DMS153 (cell line): ENCODE measurements around the gene SRSF6.
"Not testable (repeated sequence)": the region's sequence is repeated elsewhere in the genome, so short reads cannot be mapped to it uniquely, and the experiment has no call there.

ENCODE experiments used
- DNase-seq: peaks from one replicate; lab custom pipeline; 2025; lab: John Stamatoyannopoulos, UW

The SRSF6 gene

DNA sequence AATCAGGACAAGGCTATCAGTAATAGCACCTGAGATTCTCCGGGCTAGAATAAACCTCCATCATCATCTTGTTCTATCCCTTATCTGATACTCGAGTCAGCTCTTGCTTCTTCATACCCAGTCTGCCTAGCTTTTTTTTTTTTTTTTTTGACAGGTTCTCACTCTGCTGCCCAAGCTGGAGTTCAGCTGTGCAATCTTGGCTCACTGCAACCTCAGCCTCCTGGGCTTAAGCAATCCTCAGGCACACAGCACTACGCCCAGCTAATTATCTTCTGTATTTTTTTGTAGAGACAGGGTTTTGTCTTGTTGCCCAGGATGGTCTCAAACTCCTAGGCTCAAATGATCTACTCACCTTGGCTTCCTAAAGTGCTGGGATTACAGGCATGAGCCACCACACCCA, 19.5 kb downstream of the SRSF6 start:
- no peak for DNase-seq

DNA sequence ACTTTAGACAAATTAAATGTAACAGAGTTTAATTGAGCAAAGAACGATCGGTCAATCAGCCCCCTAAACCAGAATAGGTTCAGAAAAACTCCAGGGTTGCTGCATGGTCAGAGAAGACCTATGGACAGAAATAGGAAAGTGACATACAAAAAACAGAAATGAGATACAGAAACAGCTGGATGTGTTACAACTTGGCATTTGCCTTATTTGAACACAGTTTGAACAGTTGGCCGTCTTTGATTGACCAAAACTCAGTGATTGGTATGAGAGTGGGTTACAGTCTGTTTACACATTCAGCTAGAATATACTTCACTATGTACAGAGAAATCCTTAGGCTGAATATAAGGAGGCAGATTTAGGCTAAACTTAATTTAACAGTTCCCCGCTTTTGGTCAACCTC, 19.9 kb downstream of the SRSF6 start:
- no peak for DNase-seq

DNA sequence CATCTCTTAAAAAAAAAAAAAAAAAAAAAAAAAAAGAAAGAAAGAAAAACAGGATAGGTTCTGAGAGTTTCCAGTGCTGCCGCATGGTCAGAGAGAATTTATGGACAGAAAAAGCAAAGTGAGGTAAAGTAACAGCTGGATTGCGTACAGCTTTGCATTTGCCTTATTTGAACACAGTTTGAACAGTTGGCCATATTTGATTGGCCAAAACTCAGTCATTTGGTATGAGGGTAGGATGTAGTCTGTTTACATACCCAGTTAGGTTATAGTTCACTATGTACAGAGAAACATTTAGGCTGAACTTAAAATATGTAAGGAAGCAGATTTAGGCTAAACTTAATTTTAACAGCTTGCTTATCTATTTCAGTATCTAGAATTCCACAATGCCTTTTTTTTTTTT, 32.3 kb downstream of the SRSF6 start:
- no peak for DNase-seq

DNA sequence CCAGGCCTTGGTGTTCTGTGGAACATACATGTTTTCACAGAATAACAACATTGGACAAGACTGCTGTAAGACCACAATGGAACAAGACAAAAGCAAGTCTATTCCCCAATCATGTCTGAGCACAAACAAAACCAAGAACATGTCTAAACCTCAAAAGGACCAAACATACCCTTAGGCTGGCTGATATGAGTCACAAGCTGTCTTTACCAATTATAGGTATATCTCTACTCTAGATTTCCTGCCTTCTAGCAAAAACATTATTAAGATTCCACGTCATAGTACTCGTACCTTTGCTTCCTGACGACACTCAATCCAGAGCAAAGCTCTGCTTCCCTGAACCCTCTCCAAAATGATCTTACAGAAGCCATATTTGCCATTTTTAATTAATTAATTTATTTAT, 34.4 kb downstream of the SRSF6 start:
- no peak for DNase-seq

DNA sequence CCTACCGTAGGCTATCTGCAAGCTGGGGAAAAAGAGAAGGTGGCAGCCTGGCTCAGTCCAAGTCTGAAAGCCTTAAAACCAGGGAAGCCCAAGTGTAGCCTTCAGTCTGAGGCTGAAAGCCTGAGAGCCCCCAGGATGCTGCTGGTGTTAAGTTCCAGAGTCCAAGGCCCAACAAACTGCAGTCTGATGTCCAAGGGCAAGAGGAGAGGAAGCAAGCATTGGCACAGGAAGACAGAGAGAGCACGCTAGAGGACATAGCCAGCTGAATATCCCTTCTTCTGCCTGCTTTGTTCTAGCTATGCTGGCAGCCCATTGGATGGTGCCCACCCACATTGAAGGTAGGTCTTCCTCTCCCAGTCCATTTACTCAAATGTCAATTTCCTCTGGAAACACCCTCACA, 37.7 kb downstream of the SRSF6 start:
- DNase-seq, result no peak

DNA sequence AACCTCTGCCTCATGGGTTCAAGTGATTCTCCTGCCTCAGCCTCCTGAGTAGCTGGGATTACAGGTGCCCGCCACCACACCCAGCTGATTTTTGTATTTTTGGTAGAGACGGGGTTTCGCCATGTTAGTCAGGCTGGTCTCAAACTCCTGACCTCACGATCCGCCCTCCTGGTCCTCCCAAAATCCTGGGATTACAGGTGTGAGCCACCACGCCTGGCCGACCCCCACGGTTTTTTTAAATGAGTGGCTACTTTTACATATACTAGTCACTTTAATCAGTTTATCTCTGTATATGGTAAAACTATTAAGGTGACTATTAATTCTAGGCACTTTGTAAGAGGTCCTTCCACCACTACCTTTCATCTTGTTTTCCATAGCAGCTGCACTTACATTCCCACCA, 44.3 kb downstream of the SRSF6 start:
- DNase-seq, result not testable (repeated sequence)

DNA sequence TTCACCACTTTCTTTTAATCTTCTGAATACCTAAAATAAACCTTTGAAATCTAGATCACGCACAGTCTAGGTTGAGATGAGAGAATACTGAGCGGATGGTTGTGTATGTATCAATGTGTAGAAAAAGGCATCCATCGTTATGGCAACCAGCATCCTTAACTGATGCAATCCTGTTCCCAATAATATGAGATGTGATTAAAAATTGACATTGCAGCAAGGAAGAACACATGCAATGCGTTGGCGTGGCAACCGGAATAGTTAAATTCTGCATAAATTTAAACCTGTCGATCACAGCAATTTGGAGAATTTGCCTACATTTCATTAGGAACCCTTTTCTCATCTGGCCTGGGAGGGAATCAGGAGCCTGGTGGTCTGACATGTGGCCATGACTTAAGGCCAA, 48.5 kb downstream of the SRSF6 start:
- DNase-seq, result no peak

DNA sequence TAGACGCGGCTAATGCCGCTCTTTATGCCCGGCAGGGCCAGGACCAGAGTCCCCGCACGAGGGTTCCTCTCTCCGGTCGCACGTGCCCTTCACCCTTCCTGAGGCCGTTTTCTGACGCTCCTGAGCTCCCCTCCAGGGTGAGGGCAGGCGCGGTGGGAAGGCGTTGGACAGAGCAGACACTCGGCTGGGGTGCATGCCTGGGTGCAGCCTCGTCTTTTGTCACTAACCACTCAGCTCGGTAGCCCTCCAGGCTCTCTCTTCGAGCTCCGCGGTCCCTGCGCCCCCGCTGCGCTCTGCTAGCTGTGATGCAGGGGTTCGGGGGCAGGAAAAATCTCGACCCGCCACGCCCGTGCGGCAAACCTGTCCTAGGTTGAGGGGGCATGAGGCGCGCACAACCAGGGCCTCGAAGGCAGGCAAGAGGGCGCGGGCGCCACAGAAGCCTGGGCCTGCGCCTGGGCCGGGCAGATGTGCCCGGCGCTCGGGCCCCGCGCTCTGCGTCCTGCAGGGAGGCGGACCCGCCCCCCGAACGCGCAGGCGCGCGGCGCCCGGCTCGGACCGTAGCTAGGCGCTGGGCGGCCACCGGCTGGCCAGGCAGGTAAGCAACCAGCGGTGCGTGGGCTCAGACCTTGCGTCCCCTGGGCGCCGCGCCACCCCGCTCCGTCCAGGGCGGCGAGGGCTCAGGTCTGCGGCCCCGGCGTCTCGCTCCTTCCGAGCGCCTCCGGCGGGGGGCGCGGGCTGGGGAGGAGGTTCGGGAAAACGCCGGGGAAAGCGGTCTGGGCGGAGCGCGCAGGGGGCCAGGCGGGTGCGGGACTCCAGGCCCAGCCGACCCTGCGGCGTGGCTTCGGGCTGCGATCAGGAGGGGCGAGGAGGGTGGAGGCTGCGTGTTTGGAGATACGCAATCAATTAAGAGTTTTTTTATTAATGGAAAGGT, 49.7 kb downstream of the SRSF6 start, which contains the start of gene L3MBTL1:
L3MBTL1 (plus strand) TSS at position 548 of the 931 bp plus-strand sequence. CDS start 5,807 bp downstream, outside the sequence.
- no peak for DNase-seq

DNA sequence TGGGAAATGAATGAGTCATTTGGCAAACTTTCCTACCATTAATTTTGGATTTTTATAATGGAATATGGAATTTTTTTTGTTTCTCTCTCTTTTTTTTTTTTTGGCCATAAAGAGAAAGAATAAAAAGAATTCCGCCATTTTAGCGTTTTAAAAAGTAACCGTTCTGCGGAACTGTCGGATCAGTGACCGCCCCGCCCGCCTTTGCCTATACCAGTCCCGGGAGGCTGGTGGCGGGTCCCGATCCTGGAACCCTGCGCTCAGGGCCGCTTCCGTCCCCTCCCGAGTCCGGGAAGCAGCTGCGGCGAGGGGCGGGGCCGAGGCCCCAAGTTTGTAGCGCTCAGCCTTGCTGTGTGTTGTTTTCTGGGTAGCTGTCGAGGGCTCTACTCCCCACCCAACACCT, 50.4 kb downstream of the SRSF6 start:
- no peak for DNase-seq

DNA sequence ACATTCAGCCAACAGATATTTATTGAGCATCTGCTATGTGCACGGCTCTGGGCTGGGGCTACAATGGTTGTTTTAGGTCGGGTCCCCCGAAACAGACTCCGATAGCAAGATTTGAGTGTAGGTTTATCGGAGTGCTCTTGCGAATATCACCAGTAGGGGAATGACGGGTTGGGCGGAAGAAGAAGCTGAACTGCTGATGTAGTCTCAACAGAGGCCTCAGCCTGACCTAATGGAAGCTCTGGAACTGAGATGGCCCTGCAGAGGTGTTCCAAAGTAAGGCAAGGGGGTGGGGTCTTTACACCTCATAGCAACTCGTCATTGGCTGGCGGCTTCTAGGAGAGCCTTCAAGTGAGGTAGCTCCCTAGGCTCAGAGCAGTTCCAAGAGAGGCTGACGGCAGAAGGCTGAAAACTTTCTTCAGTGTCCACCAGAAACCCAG, 50.9 kb downstream of the SRSF6 start:
- DNase-seq, result no peak

DNA sequence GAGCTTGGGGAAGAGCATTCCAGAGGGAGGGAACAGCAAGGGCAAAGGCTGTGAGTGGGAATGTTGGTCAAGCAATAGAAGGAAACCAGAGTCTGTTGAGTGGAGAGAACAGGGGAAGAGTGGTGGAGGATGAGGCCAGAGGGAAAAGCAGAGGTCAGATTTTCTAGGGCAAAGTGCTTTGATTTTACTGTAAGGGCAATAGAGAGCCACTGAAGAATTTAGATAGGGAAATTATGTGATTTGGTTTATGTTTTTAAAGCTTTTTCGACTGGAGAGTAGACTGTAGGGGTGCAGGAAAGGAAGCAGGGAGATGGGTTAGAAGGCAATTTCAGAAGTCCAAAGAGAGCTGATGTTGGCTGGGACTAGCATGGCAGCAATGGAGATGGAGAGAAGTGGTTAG, 54.2 kb downstream of the SRSF6 start:
- no peak for DNase-seq

DNA sequence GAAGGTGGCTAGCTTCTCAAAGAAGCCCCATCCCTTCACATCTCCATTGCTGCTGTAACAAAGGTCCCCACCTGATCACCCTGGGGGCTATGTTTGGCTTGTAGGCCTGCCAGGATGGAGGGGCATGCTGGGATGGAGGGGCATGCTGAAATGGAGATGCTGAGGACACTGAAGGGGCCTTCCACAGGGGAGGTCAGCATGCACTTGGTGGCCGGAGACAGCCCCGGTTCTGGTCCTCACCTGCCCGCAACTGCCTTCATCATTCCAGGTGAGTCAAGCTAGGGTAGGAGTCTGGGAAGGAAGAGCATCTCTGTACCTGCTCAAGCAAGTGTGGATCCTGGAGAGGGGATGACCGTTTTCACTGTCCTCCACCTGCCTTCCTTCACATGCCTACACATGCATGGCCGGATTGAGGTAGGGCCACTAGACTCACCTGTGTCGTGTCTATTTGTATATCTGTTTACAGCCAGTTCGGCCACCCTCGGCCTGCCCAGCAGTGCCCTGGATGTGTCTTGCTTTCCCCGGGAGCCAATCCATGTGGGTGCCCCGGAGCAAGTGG, 55.8 kb downstream of the SRSF6 start:
- DNase-seq, result no peak
